NCI-H2107 treated with DMSO at 0.1 percent for 48 hours (cell line): ENCODE results near the gene SLCO1B3.
"Not testable (repeated sequence)": the region's sequence is repeated elsewhere in the genome, so short reads cannot be mapped to it uniquely, and the experiment has no call there.

Source experiments
- DNase-seq: peaks from one replicate; lab custom pipeline; 2025; ENCODE audit not compliant: unreplicated experiment; lab: John Stamatoyannopoulos, UW

SLCO1B3 gene

GRCh38 chr12:20810487-20810886, at the start of gene SLCO1B3:
SLCO1B3 (plus strand) TSS chr12:20810705; CDS start chr12:20815739, 5,034 bp downstream.
- no peak for DNase-seq

GRCh38 chr12:20777420-20777819, 33.1 kb upstream of the SLCO1B3 start:
- DNase-seq, result no peak

DNA sequence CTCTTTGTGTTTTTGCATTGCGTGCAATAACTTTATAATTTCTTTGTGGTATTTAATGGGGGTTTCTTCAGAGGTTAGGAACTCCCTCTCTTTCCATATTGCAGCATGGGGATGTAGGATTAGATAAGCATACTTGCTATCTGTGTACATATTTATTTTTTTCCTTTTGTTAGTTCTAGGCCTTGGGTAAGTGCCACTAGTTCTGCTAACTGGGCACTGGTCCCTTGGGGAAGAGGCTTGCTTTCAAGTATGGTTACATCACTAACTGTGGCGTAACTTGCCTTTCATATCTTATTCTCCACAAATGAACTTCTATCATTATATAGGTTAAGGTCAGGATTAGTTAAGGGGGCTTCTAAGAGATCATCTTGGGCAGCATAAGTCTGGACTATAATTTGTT, 31.5 kb upstream of the SLCO1B3 start:
- no peak for DNase-seq

DNA sequence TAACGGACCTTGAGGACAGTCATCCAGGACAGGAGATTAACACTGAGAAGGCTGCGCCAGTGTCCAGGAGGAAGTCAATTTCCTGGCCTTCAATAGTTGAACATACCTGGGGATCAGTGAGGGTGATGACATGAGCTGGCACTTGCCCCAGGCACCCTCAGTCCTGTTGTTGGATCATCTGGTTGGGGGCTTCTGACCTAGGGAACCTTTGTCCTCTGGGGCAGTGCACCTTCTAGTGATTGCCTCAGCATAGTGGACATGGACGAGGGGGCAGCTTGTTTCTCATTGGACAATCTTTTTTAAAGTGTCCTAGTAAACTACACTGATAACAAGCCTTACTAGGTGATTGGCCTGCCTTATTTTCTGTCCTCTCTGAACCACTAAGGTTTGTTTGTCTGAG, 30.5 kb upstream of the SLCO1B3 start:
- not testable (repeated sequence) for DNase-seq

- DNase-seq, result not testable (repeated sequence)
Observed at GRCh38 chr12:20783796-20784357, 26.6 kb upstream of the SLCO1B3 start.

DNA sequence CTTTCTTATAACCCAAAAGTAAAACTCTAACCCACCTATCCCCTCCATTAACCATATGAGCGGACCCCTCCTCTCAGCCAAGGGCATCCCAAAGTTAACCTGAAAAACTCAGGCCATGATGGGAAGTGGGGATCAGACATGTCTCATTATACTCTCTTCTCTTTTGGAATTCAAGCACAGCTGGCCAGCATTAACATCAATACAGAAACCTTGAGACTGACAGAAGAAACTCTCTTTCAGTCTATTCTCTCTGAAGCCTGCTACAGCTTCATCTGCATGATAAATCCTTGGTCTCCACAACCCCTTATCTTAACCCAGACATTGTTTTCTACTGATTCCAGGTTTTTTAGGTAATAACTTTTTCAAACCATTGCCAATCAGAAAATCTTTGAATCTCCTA, 17.5 kb upstream of the SLCO1B3 start:
- no peak for DNase-seq

GRCh38 chr12:20798554-20798953, 12.0 kb upstream of the SLCO1B3 start:
- DNase-seq, result no peak

DNA sequence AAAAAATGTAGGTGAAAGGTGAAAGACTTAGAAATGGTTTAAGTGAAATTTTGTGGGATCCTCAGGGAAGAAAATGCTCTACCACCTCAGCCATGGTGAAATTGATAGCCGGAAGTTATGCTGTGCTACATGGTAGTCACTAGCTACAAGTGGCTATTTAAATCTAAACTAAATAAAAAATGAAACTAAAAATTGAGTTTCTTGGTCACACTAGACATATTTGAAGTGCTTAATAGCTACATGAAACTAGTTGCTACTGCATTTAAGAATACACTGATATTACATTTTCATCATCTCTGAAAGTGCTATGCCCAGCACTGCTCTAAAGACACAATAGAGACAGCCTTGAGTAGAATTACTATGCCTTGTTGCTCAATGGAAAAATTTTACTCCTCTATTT, 10.3 kb upstream of the SLCO1B3 start:
- no peak for DNase-seq

GRCh38 chr12:20801035-20801434, 9.5 kb upstream of the SLCO1B3 start:
- DNase-seq, result no peak

- DNase-seq, result no peak
Observed at GRCh38 chr12:20805921-20806320, 4.6 kb upstream of the SLCO1B3 start.

GRCh38 chr12:20807192-20808080, 3.1 kb upstream of the SLCO1B3 start:
- no peak for DNase-seq

- no peak for DNase-seq
Observed at GRCh38 chr12:20808521-20808920, 2.0 kb upstream of the SLCO1B3 start.

DNA sequence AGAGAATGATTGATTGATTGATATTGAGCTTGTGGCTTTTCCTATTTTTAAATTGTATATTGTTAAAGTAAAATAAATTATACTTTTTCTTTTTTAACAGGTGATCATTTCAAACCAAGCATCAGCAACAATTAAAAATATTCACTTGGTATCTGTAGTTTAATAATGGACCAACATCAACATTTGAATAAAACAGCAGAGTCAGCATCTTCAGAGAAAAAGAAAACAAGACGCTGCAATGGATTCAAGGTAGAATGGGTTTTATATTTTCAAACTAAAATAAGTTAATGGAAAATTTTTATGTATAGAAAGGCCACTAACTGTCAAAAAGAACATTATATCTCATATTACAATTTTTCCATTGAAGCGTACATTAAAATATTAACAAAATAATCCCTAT, 5.1 kb downstream of the SLCO1B3 start:
- DNase-seq, result no peak

DNA sequence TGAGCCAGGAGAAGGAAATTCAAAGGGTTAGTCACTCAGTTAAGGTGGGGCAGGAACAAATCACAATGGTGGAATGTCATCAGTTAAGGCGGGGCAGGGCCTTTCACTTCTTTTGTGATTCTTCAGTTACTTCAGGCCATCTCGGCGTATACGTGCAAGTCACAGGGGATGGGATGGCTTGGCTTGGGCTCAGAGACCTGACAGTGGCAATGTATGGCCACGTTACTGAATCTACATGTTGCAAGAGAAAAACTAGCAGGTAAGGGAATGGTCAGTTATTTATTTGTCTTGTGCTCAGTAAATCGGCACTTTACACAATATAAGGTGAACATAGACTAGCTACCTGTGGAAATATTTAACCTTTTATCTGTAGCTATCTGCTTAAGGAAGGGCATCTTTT, 11.9 kb downstream of the SLCO1B3 start:
- no peak for DNase-seq

- no peak for DNase-seq
Observed at GRCh38 chr12:20822925-20823324, 12.4 kb downstream of the SLCO1B3 start.

DNA sequence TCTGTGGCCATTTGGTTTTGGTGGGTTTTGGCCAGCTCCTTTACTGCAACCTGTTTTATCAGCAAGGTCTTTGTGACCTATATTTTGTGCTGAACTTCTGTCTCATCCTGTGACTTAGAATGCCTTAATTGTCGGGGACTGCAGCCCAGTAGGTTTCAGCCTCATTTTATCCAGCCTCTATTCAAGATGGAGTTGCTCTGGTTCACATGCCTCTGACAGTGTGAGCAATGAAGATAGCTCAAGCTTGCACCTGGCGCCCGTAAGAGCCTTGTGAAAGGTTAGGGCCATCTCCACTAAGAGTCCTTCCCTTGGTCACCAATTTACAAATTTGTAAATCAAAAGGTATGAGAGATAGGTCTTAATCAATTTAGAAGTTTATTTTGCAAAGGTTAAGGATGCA, 19.4 kb downstream of the SLCO1B3 start:
- DNase-seq, result no peak

DNA sequence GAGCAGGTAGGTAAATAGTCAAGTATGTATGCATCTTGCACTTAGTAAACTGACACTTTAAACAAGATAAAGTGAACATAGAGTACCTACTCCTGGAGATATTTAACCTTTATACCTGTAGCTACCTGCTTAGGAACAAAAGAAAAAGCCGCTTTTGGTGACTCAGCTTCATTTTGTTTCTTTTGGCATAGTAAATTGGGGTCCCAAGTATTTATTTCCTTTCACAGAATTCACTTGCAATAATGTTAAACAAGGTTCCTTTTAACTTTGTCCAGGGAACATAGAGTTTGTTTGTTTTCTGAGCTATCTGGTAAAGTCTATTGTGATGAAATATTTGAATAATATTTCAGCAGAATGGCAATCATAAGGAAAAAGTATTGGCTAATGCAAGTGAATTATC, 20.0 kb downstream of the SLCO1B3 start:
- no peak for DNase-seq

DNA sequence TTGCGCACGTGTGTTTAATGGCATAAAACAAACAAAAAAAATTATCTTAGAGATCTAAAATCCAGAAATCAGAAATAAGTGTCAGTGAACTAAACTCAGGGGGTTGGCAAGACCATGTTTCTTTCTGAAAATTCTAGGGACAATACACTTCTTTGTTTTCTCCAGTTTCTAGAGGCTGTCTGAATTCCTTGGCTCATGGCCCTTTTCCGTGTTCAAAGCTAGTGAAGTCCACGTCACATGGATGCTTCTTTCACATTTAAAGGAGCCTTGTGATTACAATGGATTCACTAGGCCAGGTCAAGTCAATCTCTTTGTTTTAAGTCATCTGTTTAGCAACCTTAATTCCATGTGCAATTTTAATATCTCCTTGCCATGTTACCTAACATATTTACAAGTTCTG, 22.4 kb downstream of the SLCO1B3 start:
- DNase-seq, result no peak

GRCh38 chr12:20852649-20853048, 42.1 kb downstream of the SLCO1B3 start:
- no peak for DNase-seq

- no peak for DNase-seq
Observed at GRCh38 chr12:20863056-20863455, 52.6 kb downstream of the SLCO1B3 start.

DNA sequence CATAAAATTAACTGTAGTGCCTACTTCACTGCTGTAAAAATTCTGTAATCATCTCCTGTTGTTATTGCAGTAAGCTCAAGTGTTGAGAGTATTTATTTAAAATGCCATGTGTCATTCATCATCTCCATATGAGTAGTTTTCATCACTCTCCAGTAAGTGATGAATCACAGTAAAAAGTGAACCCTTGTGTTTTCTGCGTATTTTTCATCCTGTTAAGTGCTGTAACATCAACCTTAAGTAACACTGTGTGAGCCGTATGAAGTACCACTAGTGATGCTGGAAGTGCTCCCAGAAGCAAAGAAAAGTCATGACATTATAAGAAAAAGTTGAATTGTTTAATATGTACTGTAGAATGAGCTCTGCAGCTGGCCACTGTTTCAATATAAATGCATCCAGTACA, 55.4 kb downstream of the SLCO1B3 start:
- DNase-seq, result no peak

- DNase-seq, result no peak
Observed at GRCh38 chr12:20868277-20868676, 57.8 kb downstream of the SLCO1B3 start.

DNA sequence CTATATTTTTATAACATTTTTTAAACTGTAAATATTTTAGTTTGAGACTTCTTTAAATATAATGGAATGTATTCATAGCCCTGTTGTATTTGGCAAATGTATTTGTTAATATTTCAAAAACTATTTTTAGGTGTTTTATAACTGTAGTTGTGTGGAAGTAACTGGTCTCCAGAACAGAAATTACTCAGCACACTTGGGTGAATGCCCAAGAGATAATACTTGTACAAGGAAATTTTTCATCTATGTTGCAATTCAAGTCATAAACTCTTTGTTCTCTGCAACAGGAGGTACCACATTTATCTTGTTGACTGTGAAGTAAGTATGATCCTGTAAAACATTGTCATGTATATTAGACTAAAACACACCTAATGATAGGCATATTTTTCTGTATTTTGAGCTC, 72.8 kb downstream of the SLCO1B3 start:
- DNase-seq, result no peak
